Right kidney (tissue), 1 donor: ENCODE results near the gene OTUD1.

ENCODE experiments used
- DNase-seq: peaks from one replicate; pipeline ENCODE4 v3.0.0-alpha.2; 2016

The OTUD1 gene

DNA sequence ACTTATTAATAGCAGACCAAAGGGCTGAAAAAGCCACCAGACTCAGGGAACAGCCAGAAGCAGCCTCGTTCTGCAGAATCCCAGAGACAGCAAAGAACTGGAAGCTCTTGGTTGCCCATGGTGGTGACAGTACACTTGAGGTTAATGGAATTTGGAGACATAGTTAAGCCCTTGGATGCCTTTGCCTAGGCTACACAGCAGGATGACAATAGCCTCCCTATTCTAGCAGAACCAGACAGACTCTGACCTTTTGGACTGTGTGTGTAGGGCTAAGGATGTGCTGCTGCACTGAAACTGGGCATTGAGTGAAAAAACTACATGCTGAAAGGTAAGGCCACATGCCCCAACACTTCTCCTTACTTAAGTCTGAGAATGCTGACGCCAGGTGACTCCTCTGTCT lies 22.7 kb downstream of the OTUD1 start:
- no peak for DNase-seq

DNA sequence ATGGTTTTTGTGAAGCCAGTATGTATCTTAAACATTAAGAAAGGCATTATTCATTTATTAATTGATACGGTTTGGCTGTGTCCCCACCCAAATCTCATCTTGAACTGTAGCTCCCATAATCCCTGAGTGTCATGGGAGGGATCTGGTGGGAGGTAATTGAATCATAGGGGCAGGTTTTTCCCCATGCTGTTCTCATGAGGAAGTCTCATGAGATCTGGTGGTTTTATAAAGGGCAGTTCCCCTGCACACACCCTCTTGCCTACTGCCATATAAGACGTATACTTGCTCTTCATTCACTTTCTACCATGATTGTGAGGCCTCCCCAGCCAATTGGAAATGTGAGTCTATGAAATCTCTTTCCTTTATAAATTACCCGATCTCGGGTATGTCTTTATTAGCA lies 28.1 kb downstream of the OTUD1 start:
- no peak for DNase-seq

DNA sequence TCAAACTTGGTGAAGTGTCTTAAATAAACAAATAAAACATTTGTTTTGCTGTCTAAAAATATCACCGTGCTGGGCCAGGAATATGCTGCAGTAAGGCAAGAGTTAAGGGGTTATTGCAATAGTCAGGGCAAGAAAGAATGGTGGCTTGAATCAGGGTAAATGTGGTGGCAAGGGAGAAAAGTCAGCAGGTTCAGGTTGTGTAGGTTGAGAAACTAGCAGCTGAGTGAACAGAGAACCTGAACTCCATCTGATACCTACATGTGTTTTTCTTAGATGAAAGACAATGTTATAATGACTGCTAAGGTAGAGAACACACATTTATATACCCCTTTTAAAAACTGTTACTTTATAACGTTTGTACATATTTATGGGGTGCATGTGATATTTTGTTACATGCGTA lies 28.7 kb downstream of the OTUD1 start:
- no peak for DNase-seq

DNA sequence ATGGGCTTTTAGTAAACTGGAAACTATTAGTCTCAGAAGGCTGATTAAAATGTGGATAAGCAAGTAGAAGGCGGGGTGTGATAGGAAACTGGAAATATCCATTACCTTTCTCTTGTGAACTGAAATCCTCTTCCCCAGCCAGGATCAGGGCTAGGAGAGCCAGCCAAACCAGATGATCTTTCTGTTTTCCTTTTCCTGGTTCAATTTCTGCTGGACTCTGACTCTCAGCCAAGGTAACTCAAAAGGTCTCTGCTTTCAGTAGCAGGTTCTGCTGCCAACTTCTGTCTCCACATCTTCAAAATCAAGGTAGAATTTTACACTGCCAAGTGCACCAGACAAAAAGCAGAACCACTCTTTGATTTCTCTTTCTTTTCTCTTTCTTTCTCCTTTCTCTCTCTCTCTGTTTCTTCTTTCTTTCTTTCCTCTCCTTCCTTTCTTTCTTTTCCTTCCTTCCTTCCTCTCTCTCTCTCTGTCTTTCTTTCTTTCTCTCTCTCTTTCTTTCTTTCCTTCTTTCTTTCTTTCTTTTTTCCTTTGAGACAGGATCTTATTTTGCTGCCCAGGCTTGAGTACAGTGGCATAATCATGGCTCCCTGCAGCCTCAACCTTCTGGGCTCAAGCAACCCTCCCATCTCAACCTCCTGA lies 30.8 kb downstream of the OTUD1 start:
- DNase-seq: no peak

DNA sequence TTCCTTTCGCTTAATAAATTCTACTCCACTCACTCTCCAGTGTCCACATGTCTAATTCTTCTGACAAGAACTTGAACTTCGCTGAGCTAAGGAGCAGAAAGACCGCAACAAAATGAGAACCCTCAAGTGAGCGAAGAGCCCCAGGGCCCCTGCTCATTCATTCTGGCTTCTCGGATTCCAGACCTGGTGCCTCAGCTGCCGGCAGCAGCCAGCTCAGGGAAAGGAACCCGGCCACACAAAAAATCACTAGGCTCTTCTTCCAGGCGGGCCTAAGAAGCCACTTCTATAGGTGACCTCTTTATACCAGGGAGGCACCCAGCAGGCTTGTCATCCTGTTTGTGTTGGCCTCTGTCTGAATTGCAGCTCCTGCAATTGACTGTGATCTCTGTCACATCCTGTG lies 33.3 kb downstream of the OTUD1 start:
- no peak for DNase-seq

DNA sequence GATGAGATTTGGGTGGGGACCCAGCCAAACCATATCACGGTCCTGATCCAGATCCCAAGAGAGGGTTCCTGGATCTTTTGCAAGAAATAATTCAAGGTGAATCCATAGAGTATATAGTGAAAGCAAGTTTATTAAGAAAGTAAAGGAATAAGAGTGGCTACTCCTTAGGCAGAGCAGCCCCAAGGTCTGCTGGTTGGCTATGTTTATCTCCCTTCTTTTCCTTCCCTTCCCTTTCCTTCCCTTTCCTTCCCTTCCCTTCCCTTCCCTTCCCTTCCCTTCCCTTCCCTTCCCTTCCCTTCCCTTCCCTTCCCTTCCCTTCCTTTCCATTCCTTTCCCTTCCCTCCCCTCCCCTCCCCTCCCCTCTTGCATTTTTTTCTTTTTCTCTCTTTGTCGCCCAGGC lies 35.2 kb downstream of the OTUD1 start:
- DNase-seq: no peak

DNA sequence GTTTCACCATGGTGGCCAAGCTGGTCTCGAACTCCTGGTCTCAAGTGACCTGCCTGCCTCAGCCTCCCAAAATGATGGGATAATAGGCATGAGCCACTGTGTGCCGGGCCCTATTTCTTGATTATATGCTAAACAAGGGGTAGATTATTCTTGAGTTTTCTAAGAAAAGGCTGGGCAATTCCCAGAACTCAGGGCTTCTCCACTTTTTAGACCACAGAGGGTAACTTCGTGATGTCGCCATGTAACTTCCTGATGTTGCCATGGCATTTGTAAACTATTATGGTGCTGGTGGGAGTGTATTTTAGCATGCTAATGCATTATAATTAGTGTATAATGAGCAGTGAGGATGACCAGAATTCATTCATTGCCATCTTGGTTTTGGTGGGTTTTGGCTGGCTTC lies 35.8 kb downstream of the OTUD1 start:
- no peak for DNase-seq

DNA sequence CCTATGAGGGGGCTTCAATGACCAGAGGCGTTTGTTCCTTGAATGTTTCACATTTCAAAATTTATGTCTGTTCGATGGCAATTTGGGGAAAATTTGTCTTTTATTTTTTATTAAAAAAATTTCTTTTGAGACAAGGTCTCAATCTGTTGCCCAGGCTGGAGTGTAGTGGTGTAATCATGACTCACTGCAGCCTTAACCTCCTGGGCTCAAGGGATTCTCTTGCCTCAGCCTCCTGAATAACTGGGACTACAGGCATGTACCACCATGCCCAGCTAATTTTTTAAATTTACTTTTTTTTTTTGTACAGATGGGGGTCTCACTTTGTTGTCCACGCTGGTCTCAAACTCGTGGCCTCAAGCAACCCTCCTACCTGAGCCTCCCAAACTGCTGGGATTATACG lies 39.7 kb downstream of the OTUD1 start:
- no peak for DNase-seq

DNA sequence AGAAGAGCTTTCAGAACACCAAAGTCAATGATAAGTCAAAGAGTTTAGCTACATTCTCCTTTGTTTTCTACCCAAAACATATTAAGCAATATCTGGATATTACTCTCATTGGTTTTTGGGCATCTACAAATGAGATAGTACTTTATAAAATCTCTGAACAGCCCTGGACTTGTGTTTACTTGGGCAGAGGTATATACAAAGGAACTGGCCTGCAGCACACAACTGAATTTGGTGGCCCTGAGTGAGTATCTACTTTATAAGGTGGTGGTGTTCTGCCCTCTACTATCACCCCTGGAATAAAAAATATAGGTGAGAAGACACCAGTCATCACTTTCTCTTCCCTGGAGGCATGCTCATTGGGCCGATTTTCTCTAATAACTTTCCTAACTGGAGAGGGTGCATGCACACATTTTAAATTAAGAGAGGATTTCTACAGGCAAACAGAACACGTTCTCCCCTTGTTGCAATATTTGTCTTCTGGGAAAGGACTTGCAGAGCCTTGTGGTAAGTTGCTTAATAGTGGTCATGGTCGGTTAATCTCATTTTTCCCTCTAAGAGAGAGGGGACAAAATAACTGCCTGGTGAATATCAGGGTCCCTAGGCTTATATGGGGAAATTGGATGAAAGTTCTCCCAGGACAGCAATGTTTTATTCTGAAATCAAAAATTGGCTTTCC lies 41.1 kb downstream of the OTUD1 start:
- DNase-seq: no peak

DNA sequence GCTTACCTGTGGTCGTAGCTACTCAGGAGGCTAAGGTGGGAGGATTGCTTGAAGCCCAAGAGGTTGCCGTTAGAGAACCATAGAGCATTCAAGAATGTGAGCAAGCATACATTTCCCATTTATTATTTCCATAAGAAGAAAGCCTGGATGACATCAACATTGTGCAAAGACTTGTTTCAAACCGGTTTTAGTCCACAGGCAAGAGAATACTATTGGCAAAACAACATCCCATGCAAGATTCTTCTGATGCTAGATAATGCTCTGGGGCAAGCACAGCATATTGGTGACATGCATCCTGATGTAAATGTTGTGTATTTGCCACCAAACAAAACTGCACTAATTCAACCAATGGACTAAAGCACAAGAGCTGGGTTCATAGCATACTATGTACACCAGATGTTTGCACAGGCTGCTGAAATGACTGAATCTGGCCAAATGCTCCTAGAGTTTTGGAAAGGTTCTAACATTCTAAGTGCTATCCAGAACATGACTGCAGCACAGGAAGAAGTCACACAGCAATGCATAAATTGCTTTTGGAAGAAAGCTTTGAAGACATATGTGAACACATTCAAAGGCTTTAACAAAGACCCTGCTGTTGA lies 42.6 kb downstream of the OTUD1 start:
- DNase-seq: no peak

DNA sequence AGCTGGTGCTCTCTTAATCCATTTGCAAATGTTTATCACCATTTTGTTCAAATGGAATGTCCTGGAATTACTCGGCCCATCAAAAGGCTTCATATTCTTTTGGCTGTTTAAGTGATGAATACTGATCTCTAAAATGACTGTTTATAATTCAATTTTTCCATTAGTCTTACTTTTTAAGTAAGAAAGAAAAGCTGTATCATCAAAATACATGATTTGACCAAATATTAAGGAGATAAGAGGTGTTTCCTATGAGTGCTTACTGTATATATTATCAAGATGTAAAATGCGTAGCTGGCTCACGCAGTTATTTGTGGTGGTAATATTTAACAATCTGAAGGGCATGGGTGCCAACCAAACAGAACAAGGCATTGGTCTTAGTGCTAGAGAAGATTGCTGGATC lies 51.2 kb downstream of the OTUD1 start:
- no peak for DNase-seq
